ENCODE data around the gene KCNMA1. TPM values are rescaled to one million over a fixed set of nuclear protein-coding genes. Genes with fewer than 3 reads are reported as not detected.

Gene KCNMA1
- polyA plus RNA-seq, 1 of the 3 experiments (the other 2 are of a cell fraction), result 107 TPM

GRCh38 chr10:77430530-77430929 is 207.1 kb downstream of the KCNMA1 start:
- H3K79me2 ChIP-seq (ENCODE audit: insufficient read depth), result no peaks in the 10 kb centered on the region
- H3K4me2 ChIP-seq, result no peak overlapping the region
- H4K20me1 ChIP-seq (ENCODE audit: insufficient read depth), result no peaks in the 10 kb centered on the region
- no peak overlapping the region for H3K4me3 ChIP-seq (ENCODE audit: low read depth in 2 of 2, low read length in 1 of 2)
- ChIA-PET CTCF (interaction anchor here (1.0 to 1.1 kb wide), 2 partner anchors 9 to 11 kb away, joined by 3 read pairs; no protein-coding TSS in a partner anchor), POLR2A (no interaction called here)
- no peak overlapping the region for H3K27ac ChIP-seq (ENCODE audit: low read depth in 2 of 2, low read length in 1 of 2)
- H3K9me2 ChIP-seq, result no peaks in the 10 kb centered on the region
- TF ChIP-seq TAF1 (IDR thresholded peaks at IDR 0.05; ENCODE audit: borderline replicate concordance, low read depth, low read length), result no peak
- TF ChIP-seq RFX5 (IDR thresholded peaks at IDR 0.05; ENCODE audit: low read length), result no peak
- TF ChIP-seq IRF3 (IDR thresholded peaks at IDR 0.05; ENCODE audit: low read depth, low read length), result no peak
- no peak for TF ChIP-seq EP300 (IDR thresholded peaks at IDR 0.05; ENCODE audit: borderline replicate concordance in 1 of 2, low read depth in 1 of 2, low read length in 1 of 2)
- no peak for TF ChIP-seq RCOR1 (IDR thresholded peaks at IDR 0.05; ENCODE audit: low read length)
- TF ChIP-seq TEAD4 (IDR thresholded peaks at IDR 0.05; ENCODE audit: borderline replicate concordance, insufficient read depth), result no peak
- no peak for TF ChIP-seq NRF1 (IDR thresholded peaks at IDR 0.05; ENCODE audit: low read depth, low read length)
- no peak for TF ChIP-seq RAD21 (IDR thresholded peaks at IDR 0.05; ENCODE audit: low read length)
- no peak for TF ChIP-seq USF1 (IDR thresholded peaks at IDR 0.05; ENCODE audit: borderline replicate concordance, low read depth)
- TF ChIP-seq MEF2A (IDR thresholded peaks at IDR 0.05; ENCODE audit: borderline replicate concordance, low read depth), result no peak
- no peak for TF ChIP-seq GATA2 (CRISPR knock-in tag; IDR thresholded peaks at IDR 0.05)
- no peak for TF ChIP-seq MAX (IDR thresholded peaks at IDR 0.05; ENCODE audit: low read depth)
- no peak for TF ChIP-seq FOXJ3 (CRISPR knock-in tag; IDR thresholded peaks at IDR 0.05)
- TF ChIP-seq REST (IDR thresholded peaks at IDR 0.05; ENCODE audit: low read depth, low read length), result no peak
- H3K9ac ChIP-seq, result no peak overlapping the region
- DNase-seq, result no peak
- no peaks in the 10 kb centered on the region for H3K36me3 ChIP-seq (replicated peaks in 1 of 2; ENCODE audit: control insufficient read depth in 1 of 2, insufficient read depth in 2 of 2, low read length in 1 of 2)
- no peak overlapping the region for H2AFZ ChIP-seq (ENCODE audit: low read depth)
- H3K4me1 ChIP-seq (ENCODE audit: control insufficient read depth in 1 of 2, insufficient read depth in 2 of 2, low read depth in 1 of 2, low read length in 1 of 2), result peaks cover 0 to 16% of the 10 kb centered on the region in 2 experiments; a peak in 1 of 4 replicates
- no peaks in the 10 kb centered on the region for H3F3A ChIP-seq (replicated peaks; ENCODE audit: insufficient read depth)
- whole genome bisulfite sequencing (ENCODE audit: low lambda C conversion rate), result 98% methylated on average over 4 of the region's 5 CpGs
- no peaks in the 10 kb centered on the region for H3K27me3 ChIP-seq (ENCODE audit: insufficient read depth)
- H3K9me3 ChIP-seq, result no peaks in the 10 kb centered on the region

Data from SK-N-SH (cell line).